ENCODE results near the gene SCO2. TPM values are rescaled to one million over a fixed set of nuclear protein-coding genes. Genes with fewer than 3 reads are reported as not detected.
A peak's percentile ranks its signal among the peaks of the same experiment; 100 is the strongest.

Gene SCO2
- total and polyA plus RNA-seq, 2 of the 13 experiments (the other 11 are each of a cell fraction or from before 2014, with no cell fraction given): 0.32 to 3.7 TPM

GRCh38 chr22:50525858-50526107 is 385 bp upstream of the SCO2 start (continued):
- no peak for TF ChIP-seq HOMEZ (CRISPR knock-in tag; IDR thresholded peaks at IDR 0.05; ENCODE audit: low read depth)
- no peak for TF ChIP-seq NAIF1 (CRISPR knock-in tag; IDR thresholded peaks at IDR 0.05; ENCODE audit: borderline replicate concordance)
- no peak for TF ChIP-seq ZNF512 (CRISPR knock-in tag; IDR thresholded peaks at IDR 0.05)
- no peak for TF ChIP-seq ZNF18 (CRISPR knock-in tag; IDR thresholded peaks at IDR 0.05; ENCODE audit: insufficient replicate concordance)
- TF ChIP-seq ZNF326 (CRISPR knock-in tag; IDR thresholded peaks at IDR 0.05; ENCODE audit: borderline replicate concordance): no peak
- TF ChIP-seq ZNF577 (CRISPR knock-in tag; IDR thresholded peaks at IDR 0.05; ENCODE audit: borderline replicate concordance, low read depth): no peak
- TF ChIP-seq SKI (IDR thresholded peaks at IDR 0.05; ENCODE audit: partially characterized antibody): no peak
- TF ChIP-seq ZSCAN22 (CRISPR knock-in tag; IDR thresholded peaks at IDR 0.05): no peak
- TF ChIP-seq LRRFIP1 (CRISPR knock-in tag; conservative IDR thresholded peaks at IDR 0.05): no peak
- TF ChIP-seq ZBTB10 (CRISPR knock-in tag; IDR thresholded peaks at IDR 0.05; ENCODE audit: borderline replicate concordance): 0 out of 2 replicates have a peak, but pooled peaks have one; percentile 1
- TF ChIP-seq CREM (IDR thresholded peaks at IDR 0.05): no peak
- no peak for TF ChIP-seq CREM (CRISPR knock-in tag; IDR thresholded peaks at IDR 0.05)
- TF ChIP-seq MAX (IDR thresholded peaks at IDR 0.05): peak; percentile 74; the same call in 1 of the 2 replicates
- TF ChIP-seq ZNF276 (CRISPR knock-in tag; IDR thresholded peaks at IDR 0.05; ENCODE audit: low read depth): no peak

All from HepG2 (cell line).